22Rv1 (cell line): ENCODE data around the gene ZDHHC1.

Experiments used
- CTCF ChIP-seq: fragments of 450-650 bp; IDR thresholded peaks from 2 replicates; pipeline ENCODE4 v1.5.1; 2017; ENCODE audit warnings: mild to moderate bottlenecking
- ZFX ChIP-seq: fragments of 450-650 bp; IDR thresholded peaks from 2 replicates; pipeline ENCODE4 v1.6.1; 2017; ENCODE audit warnings: antibody characterized with exemption, borderline replicate concordance

GRCh38 chr16:67461600-67462278 lies 45.5 kb upstream of the ZDHHC1 start:
- TF ChIP-seq CTCF (no peak), ZFX (no peak)
